H9 (cell line): ENCODE data around the gene UPF2. TPM values are rescaled to one million over a fixed set of nuclear protein-coding genes. Genes with fewer than 3 reads are reported as not detected.
A peak's percentile ranks its signal among the peaks of the same experiment; 100 is the strongest.

Experiments used
- DNase-seq: peaks from one replicate; pipeline ENCODE4 v3.0.0-alpha.2; 2017
- H2AFZ ChIP-seq: one replicate; pipeline ENCODE4 v1.6.1; 2013; ENCODE audit warnings: mild to moderate bottlenecking, low read length, control low read depth, moderate library complexity
- H2AK5ac ChIP-seq: 2 replicates; pipeline ENCODE4 v1.6.1; 2013; ENCODE audit warnings: low read length, control low read depth, mixed read lengths; ENCODE audit not compliant: insufficient read length
- H2BK120ac ChIP-seq: one replicate; pipeline ENCODE4 v1.6.1; 2013; ENCODE audit warnings: low read depth, mild to moderate bottlenecking, low read length, control low read depth, inconsistent platforms; ENCODE audit not compliant: poor library complexity, severe bottlenecking
- H2BK12ac ChIP-seq: 2 replicates; pipeline ENCODE4 v1.6.1; 2013; ENCODE audit warnings: low read length, control low read depth, mixed read lengths, low read depth; ENCODE audit not compliant: insufficient read length
- H2BK15ac ChIP-seq: 2 replicates; pipeline ENCODE4 v1.6.1; 2013; ENCODE audit warnings: low read depth, low read length, control low read depth
- H2BK20ac ChIP-seq: one replicate; pipeline ENCODE4 v1.6.1; 2013; ENCODE audit warnings: low read depth, mild to moderate bottlenecking, low read length, control low read depth, inconsistent platforms; ENCODE audit not compliant: poor library complexity, severe bottlenecking
- H2BK5ac ChIP-seq: 2 replicates; pipeline ENCODE4 v1.6.1; 2013; ENCODE audit warnings: low read length, control low read depth, mixed read lengths; ENCODE audit not compliant: insufficient read length
- H3K14ac ChIP-seq: 2 replicates; pipeline ENCODE4 v1.6.1; 2013; ENCODE audit warnings: low read length, control low read depth; ENCODE audit not compliant: insufficient read depth
- H3K18ac ChIP-seq: 2 replicates; pipeline ENCODE4 v1.6.1; 2013; ENCODE audit warnings: low read depth, mild to moderate bottlenecking, mixed read lengths, low read length, control low read depth; ENCODE audit not compliant: insufficient read length
- H3K23ac ChIP-seq: 2 replicates; pipeline ENCODE4 v1.6.1; 2013; ENCODE audit warnings: low read length, control low read depth, mixed read lengths, low read depth; ENCODE audit not compliant: insufficient read length
- H3K23me2 ChIP-seq: 2 replicates; pipeline ENCODE4 v1.6.1; 2013; ENCODE audit warnings: low read depth, mild to moderate bottlenecking, mixed read lengths, low read length, control low read depth; ENCODE audit not compliant: insufficient read length, poor library complexity, severe bottlenecking
- H3K27ac ChIP-seq: 2 replicates; pipeline ENCODE4 v1.5.1; 2013; ENCODE audit warnings: low read length, control low read depth, mixed read lengths, low read depth; ENCODE audit not compliant: insufficient read length
- H3K27me3 ChIP-seq: 2 replicates; pipeline ENCODE4 v1.6.1; 2013; ENCODE audit warnings: low read length, control low read depth, inconsistent platforms; ENCODE audit not compliant: insufficient read depth
- H3K4ac ChIP-seq: 2 replicates; pipeline ENCODE4 v1.6.1; 2013; ENCODE audit warnings: low read depth, mild to moderate bottlenecking, control low read depth, inconsistent platforms, low read length, moderate library complexity
- H3K4me1 ChIP-seq: 2 replicates; pipeline ENCODE4 v1.6.1; 2013; ENCODE audit warnings: low read length, control low read depth, inconsistent platforms; ENCODE audit not compliant: insufficient read depth
- H3K4me2 ChIP-seq: 2 replicates; pipeline ENCODE4 v1.6.1; 2013; ENCODE audit warnings: low read length, control low read depth, mixed read lengths; ENCODE audit not compliant: insufficient read length, insufficient read depth
- H3K56ac ChIP-seq: 2 replicates; pipeline ENCODE4 v1.6.1; 2013; ENCODE audit warnings: low read depth, mild to moderate bottlenecking, mixed read lengths, low read length, control low read depth; ENCODE audit not compliant: insufficient read length
- H3K79me1 ChIP-seq: 2 replicates; pipeline ENCODE4 v1.6.1; 2013; ENCODE audit warnings: low read depth, mild to moderate bottlenecking, moderate library complexity, low read length, control low read depth, inconsistent platforms; ENCODE audit not compliant: insufficient read depth, poor library complexity, severe bottlenecking
- H3K79me2 ChIP-seq: 2 replicates; pipeline ENCODE4 v1.6.1; 2013; ENCODE audit warnings: low read length, control low read depth, inconsistent platforms; ENCODE audit not compliant: insufficient read depth
- H3K9ac ChIP-seq: 2 replicates; pipeline ENCODE4 v1.6.1; 2013; ENCODE audit warnings: low read length, control low read depth, mixed read lengths; ENCODE audit not compliant: insufficient read length; ENCODE audit errors: extremely low read depth
- H3K9me3 ChIP-seq: one replicate; pipeline ENCODE4 v1.6.1; 2013; ENCODE audit warnings: low read depth, low read length, inconsistent platforms; ENCODE audit not compliant: control insufficient read depth
- H3T11ph ChIP-seq: one replicate; pipeline ENCODE4 v1.6.1; 2013; ENCODE audit warnings: mild to moderate bottlenecking, low read length, control low read depth, inconsistent platforms
- H4K20me1 ChIP-seq: one replicate; pipeline ENCODE4 v1.6.1; 2013; ENCODE audit not compliant: control insufficient read depth, insufficient read length, insufficient read depth
- H4K5ac ChIP-seq: 2 replicates; pipeline ENCODE4 v1.6.1; 2013; ENCODE audit warnings: low read depth, mild to moderate bottlenecking, mixed read lengths, low read length, control low read depth; ENCODE audit not compliant: insufficient read length
- H4K8ac ChIP-seq: replicated peaks from 2 replicates; pipeline ENCODE4 v1.6.1; 2013; ENCODE audit warnings: low read length, control low read depth, mixed read lengths, low read depth; ENCODE audit not compliant: insufficient read length
- H4K91ac ChIP-seq: 2 replicates; pipeline ENCODE4 v1.6.1; 2013; ENCODE audit warnings: low read depth, mild to moderate bottlenecking, moderate library complexity, mixed read lengths, low read length, control low read depth; ENCODE audit not compliant: insufficient read length
- H3K27ac Mint-ChIP-seq, 3 experiments: 2 replicates in 2 of 3; 3 replicates in 1 of 3; pipeline ENCODE4 v1.8.0; 2020 to 2021; ENCODE audit warnings: mixed read lengths in 3 of 3, mild to moderate bottlenecking in 1 of 3, moderate library complexity in 1 of 3
- H3K27me3 Mint-ChIP-seq: 2 replicates; pipeline ENCODE4 v1.8.0; 2021; ENCODE audit warnings: low read depth, mild to moderate bottlenecking, moderate library complexity, mixed read lengths
- H3K36me3 Mint-ChIP-seq, 3 experiments: 2 replicates in 2 of 3; 3 replicates in 1 of 3; pipeline ENCODE4 v1.8.0; 2020 to 2021; ENCODE audit warnings: low read depth in 3 of 3, mixed read lengths in 3 of 3; ENCODE audit not compliant: insufficient read depth in 1 of 3
- H3K4me1 Mint-ChIP-seq, 2 experiments: 2 replicates each; pipeline ENCODE4 v1.8.0; 2020; ENCODE audit warnings: mixed read lengths in 2 of 2
- H3K4me3 Mint-ChIP-seq, 2 experiments: 2 replicates in 1 of 2; 3 replicates in 1 of 2; pipeline ENCODE4 v1.8.0; 2020 to 2021; ENCODE audit warnings: mild to moderate bottlenecking in 2 of 2, mixed read lengths in 2 of 2, moderate library complexity in 1 of 2
- H3K9me3 Mint-ChIP-seq, 2 experiments: 2 replicates in 1 of 2; 3 replicates in 1 of 2; pipeline ENCODE4 v1.8.0; 2020; ENCODE audit warnings: mild to moderate bottlenecking in 2 of 2, mixed read lengths in 2 of 2, moderate library complexity in 1 of 2
- WGBS: extraction: QIAGEN DNeasy Blood & Tissue Kit; methylation state at CpG from one replicate; pipeline ENCODE4 v1.1.7; 2013; ENCODE audit warnings: missing lambda C conversion rate, low lambda C conversion rate, mixed read lengths; ENCODE audit not compliant: insufficient read length; ENCODE audit errors: extremely low coverage; 5-methylcytosine and 5-hydroxymethylcytosine counted together
- total RNA-seq: library from RNA; stranded (reverse); gene quantifications from 2 replicates; pipeline ENCODE4 v1.2.1, GENCODE V29; 2021
- TF ChIP-seq, protein P1 (sequence below): fragments of 200-600 bp; sonication (generic); conservative IDR thresholded peaks from 3 replicates; pipeline ENCODE4 v1.8.0; 2021; ENCODE audit warnings: antibody characterized with exemption, mild to moderate bottlenecking

UPF2 gene
- total RNA-seq, 1 experiment from 2014 or later = 34.1 TPM

DNA sequence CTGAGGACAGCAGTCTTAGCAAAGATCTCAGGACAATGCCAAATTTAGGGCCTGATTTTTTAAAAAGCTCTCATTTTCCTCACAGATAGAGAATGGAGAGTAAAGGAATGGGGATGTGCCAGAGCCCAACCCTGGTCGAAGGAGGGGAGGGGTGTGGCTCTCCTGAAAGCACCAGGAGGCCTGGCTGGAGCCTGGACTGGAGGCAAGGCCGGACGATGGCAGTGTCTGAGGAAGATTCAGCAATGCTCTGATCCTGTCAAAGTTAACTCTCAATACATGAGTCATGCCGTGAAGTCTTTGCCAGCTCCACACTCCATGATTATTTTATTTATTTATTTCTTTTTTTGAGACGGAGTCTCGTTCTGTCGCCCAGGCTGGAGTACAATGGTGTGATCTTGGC, 108.3 kb downstream of the UPF2 start:
- Histone ChIP-seq H3K79me1 (no peaks in the 10 kb centered on the region), H3K56ac (no peak overlapping the region), H3K14ac (no peak overlapping the region), H2AFZ (no peak overlapping the region), H3K27me3 (no peaks in the 10 kb centered on the region), H4K5ac (no peak overlapping the region), H3K79me2 (no peaks in the 10 kb centered on the region), H3K4me2 (no peak overlapping the region), H3T11ph (no peak overlapping the region), H3K9me3 (no peaks in the 10 kb centered on the region), H2BK15ac (no peak overlapping the region), H2BK20ac (no peak overlapping the region), H3K27ac (no peak overlapping the region), H2BK12ac (no peak overlapping the region), H3K9ac (no peak overlapping the region), H3K18ac (no peak overlapping the region), H3K4ac (no peak overlapping the region), H2BK5ac (no peak overlapping the region), H3K23ac (no peak overlapping the region), H3K23me2 (no peaks in the 10 kb centered on the region), H2AK5ac (no peak overlapping the region), H4K8ac (no peak overlapping the region), H2BK120ac (no peak overlapping the region), H4K91ac (no peak overlapping the region), H4K20me1 (no peaks in the 10 kb centered on the region), H3K4me1 (peaks cover 14% of the 10 kb centered on the region)
- Mint-ChIP-seq H3K36me3 (peaks cover 17 to 41% (median 35%) of the 10 kb centered on the region in 3 experiments), H3K27ac (peak overlapping the region in 1 of 3 experiments; percentile 84; a peak in 2 of 7 replicates), H3K4me3 (no peak overlapping the region), H3K9me3 (no peaks in the 10 kb centered on the region), H3K27me3 (no peaks in the 10 kb centered on the region), H3K4me1 (peaks cover 45 to 50% of the 10 kb centered on the region in 2 experiments)
- WGBS = no CpG with 5 or more reads among the region's 7 CpGs
- TF ChIP-seq, protein P1, sequence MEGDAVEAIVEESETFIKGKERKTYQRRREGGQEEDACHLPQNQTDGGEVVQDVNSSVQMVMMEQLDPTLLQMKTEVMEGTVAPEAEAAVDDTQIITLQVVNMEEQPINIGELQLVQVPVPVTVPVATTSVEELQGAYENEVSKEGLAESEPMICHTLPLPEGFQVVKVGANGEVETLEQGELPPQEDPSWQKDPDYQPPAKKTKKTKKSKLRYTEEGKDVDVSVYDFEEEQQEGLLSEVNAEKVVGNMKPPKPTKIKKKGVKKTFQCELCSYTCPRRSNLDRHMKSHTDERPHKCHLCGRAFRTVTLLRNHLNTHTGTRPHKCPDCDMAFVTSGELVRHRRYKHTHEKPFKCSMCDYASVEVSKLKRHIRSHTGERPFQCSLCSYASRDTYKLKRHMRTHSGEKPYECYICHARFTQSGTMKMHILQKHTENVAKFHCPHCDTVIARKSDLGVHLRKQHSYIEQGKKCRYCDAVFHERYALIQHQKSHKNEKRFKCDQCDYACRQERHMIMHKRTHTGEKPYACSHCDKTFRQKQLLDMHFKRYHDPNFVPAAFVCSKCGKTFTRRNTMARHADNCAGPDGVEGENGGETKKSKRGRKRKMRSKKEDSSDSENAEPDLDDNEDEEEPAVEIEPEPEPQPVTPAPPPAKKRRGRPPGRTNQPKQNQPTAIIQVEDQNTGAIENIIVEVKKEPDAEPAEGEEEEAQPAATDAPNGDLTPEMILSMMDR = no peak
- no peak for DNase-seq
